ENCODE data around the gene CPA4.

The CPA4 gene

GRCh38 chr7:130367088-130367755 is 74.3 kb downstream of the CPA4 start:
- Histone ChIP-seq H3K9me2 (replicated peaks; ENCODE audit: insufficient read depth, low read length) (no peaks in the 10 kb centered on the region), H3K4me2 (ENCODE audit: low read depth, low read length) (no peak overlapping the region), H3K9me3 (replicated peaks; ENCODE audit: insufficient read depth, low read length) (no peaks in the 10 kb centered on the region), H3K79me2 (ENCODE audit: low read length) (no peaks in the 10 kb centered on the region), H4K20me1 (ENCODE audit: insufficient read depth, low read length) (no peaks in the 10 kb centered on the region), H3K27ac (ENCODE audit: low read length) (no peak overlapping the region), H3K36me3 (replicated peaks; ENCODE audit: insufficient read depth, low read length) (no peaks in the 10 kb centered on the region), H3K9ac (ENCODE audit: low read length) (no peak overlapping the region), H2AFZ (ENCODE audit: low read length) (no peak overlapping the region), H3K27me3 (replicated peaks; ENCODE audit: insufficient read depth, low read length) (no peaks in the 10 kb centered on the region), H3K4me3 (ENCODE audit: low read length) (no peak overlapping the region), H3K4me1 (ENCODE audit: low read length) (no peaks in the 10 kb centered on the region), H3F3A (ENCODE audit: insufficient read depth, low read length) (no peaks in the 10 kb centered on the region)
- DNase-seq: no peak
- no peak for TF ChIP-seq EZH2phosphoT487 (IDR thresholded peaks at IDR 0.05; ENCODE audit: low read length)
- no peak for TF ChIP-seq CTCF (IDR thresholded peaks at IDR 0.05; ENCODE audit: low read length)
- TF ChIP-seq EZH2 (optimal IDR thresholded peaks at IDR 0.05; ENCODE audit: low read depth, low read length): no peak

- Histone ChIP-seq H4K20me1 (ENCODE audit: insufficient read depth, low read length) (no peaks in the 10 kb centered on the region), H3K9me2 (replicated peaks; ENCODE audit: insufficient read depth, low read length) (no peaks in the 10 kb centered on the region), H3K36me3 (replicated peaks; ENCODE audit: insufficient read depth, low read length) (no peaks in the 10 kb centered on the region), H3K27me3 (replicated peaks; ENCODE audit: insufficient read depth, low read length) (no peaks in the 10 kb centered on the region), H3K4me2 (ENCODE audit: low read depth, low read length) (no peak overlapping the region), H3F3A (ENCODE audit: insufficient read depth, low read length) (no peaks in the 10 kb centered on the region), H2AFZ (ENCODE audit: low read length) (no peak overlapping the region), H3K79me2 (ENCODE audit: low read length) (no peaks in the 10 kb centered on the region), H3K4me3 (ENCODE audit: low read length) (no peak overlapping the region), H3K27ac (ENCODE audit: low read length) (no peak overlapping the region), H3K9me3 (replicated peaks; ENCODE audit: insufficient read depth, low read length) (no peaks in the 10 kb centered on the region), H3K9ac (ENCODE audit: low read length) (no peak overlapping the region), H3K4me1 (ENCODE audit: low read length) (no peaks in the 10 kb centered on the region)
- TF ChIP-seq EZH2 (optimal IDR thresholded peaks at IDR 0.05; ENCODE audit: low read depth, low read length): no peak
- no peak for TF ChIP-seq CTCF (IDR thresholded peaks at IDR 0.05; ENCODE audit: low read length)
- no peak for TF ChIP-seq EZH2phosphoT487 (IDR thresholded peaks at IDR 0.05; ENCODE audit: low read length)
- no peak for DNase-seq
Observed at GRCh38 chr7:130367836-130368746, 75.1 kb downstream of the CPA4 start.

GRCh38 chr7:130369110-130369711 is 76.2 kb downstream of the CPA4 start:
- H3K4me2 ChIP-seq (ENCODE audit: low read depth, low read length): no peak overlapping the region
- H4K20me1 ChIP-seq (ENCODE audit: insufficient read depth, low read length): no peaks in the 10 kb centered on the region
- no peaks in the 10 kb centered on the region for H3K79me2 ChIP-seq (ENCODE audit: low read length)
- no peaks in the 10 kb centered on the region for H3F3A ChIP-seq (ENCODE audit: insufficient read depth, low read length)
- H3K4me1 ChIP-seq (ENCODE audit: low read length): no peaks in the 10 kb centered on the region
- H3K27me3 ChIP-seq (replicated peaks; ENCODE audit: insufficient read depth, low read length): no peaks in the 10 kb centered on the region
- no peaks in the 10 kb centered on the region for H3K9me2 ChIP-seq (replicated peaks; ENCODE audit: insufficient read depth, low read length)
- H3K36me3 ChIP-seq (replicated peaks; ENCODE audit: insufficient read depth, low read length): no peaks in the 10 kb centered on the region
- no peak overlapping the region for H3K9ac ChIP-seq (ENCODE audit: low read length)
- TF ChIP-seq CTCF (IDR thresholded peaks at IDR 0.05; ENCODE audit: low read length) (no peak), EZH2 (optimal IDR thresholded peaks at IDR 0.05; ENCODE audit: low read depth, low read length) (no peak), EZH2phosphoT487 (IDR thresholded peaks at IDR 0.05; ENCODE audit: low read length) (no peak)
- no peaks in the 10 kb centered on the region for H3K9me3 ChIP-seq (replicated peaks; ENCODE audit: insufficient read depth, low read length)
- no peak overlapping the region for H3K27ac ChIP-seq (ENCODE audit: low read length)
- DNase-seq: no peak
- H2AFZ ChIP-seq (ENCODE audit: low read length): no peak overlapping the region
- H3K4me3 ChIP-seq (ENCODE audit: low read length): no peak overlapping the region

All from MM.1S (cell line).